ENCODE results near the gene MLEC.

Gene MLEC

DNA sequence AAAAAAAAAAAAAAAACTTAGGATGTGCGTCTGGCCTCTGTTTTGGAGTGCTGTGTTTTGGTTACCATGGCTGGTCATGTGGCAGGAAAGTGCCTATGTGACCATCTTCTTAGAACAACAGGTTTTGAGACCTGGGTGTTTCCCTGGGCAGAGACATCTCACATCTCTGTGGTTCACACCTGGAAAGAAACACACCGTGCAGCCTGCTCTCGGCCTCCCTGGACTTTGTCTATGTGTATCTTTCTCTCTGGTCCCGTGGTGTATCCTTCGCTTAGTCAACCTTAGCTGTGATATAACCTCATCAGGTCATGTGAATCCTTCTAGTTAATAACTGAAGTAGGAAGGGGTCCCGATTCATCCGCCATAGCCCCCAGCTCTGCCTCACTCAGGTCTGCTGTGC is 61.3 kb downstream of the MLEC start:
- no peak for DNase-seq

GRCh38 chr12:120749256-120749655 is 62.3 kb downstream of the MLEC start:
- DNase-seq: no peak

DNA sequence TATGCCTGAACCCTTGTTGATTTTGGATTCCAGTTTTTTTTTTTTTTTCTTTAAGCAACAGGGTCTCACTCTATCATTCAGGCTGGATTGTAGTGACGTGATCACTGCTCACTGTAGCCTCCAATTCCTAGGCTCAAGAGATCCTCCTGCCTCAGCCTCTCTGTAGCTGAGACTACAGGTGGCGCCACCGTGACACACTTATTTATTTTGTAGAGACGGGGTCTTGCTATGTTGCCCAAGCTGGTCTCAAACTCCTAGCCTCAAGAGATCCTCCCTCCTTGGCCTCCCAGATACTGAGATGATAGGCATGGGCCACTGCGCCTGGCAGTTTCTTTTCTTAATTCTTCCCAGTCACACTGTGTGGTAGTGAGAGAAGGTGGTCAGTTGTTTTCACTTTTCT is 63.9 kb downstream of the MLEC start:
- DNase-seq: no peak

DNA sequence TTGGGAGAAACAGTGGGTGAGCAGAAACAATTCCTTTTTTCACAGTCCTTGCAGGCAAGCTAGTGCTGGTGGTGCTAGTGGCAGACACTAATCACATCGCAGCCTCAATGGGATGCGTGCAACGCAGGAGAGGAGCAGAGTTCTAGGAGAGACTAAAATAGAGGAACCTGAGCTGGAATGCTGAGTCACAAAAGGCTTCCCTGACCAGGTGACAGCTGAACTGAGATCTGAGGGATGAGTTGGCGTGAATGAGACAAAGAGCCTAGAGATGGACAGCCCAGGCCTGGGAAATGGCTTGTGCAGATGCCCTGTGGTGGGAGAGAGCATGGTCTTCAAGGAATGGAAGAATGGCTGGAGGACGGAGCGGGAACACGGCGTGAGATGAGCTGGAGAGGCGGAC is 64.4 kb downstream of the MLEC start:
- no peak for DNase-seq
